Loucy (cell line): Measurements from ENCODE around the gene C14orf119.
A peak's percentile ranks its signal among the peaks of the same experiment; 100 is the strongest.

Source experiments
- H2AFZ ChIP-seq: fragments of 200-600 bp; sonication (generic); 2 replicates; pipeline ENCODE4 v1.6.0; 2016; ENCODE audit warnings: antibody characterized with exemption, mild to moderate bottlenecking, low read length, moderate library complexity
- H3F3A ChIP-seq: fragments of 200-600 bp; 2 replicates; pipeline ENCODE4 v1.6.0; 2016; ENCODE audit warnings: antibody characterized with exemption, low read depth, mild to moderate bottlenecking
- H3K27me3 ChIP-seq: fragments of 200-600 bp; sonication (generic); 2 replicates; pipeline ENCODE4 v1.6.1; 2014; ENCODE audit warnings: low read length, mild to moderate bottlenecking; ENCODE audit not compliant: insufficient read depth, poor library complexity, severe bottlenecking
- H3K36me3 ChIP-seq: fragments of 200-600 bp; sonication (generic); 2 replicates; pipeline ENCODE4 v1.6.1; 2016; ENCODE audit warnings: low read length; ENCODE audit not compliant: insufficient read depth
- H3K4me1 ChIP-seq: fragments of 200-600 bp; sonication (generic); 2 replicates; pipeline ENCODE4 v1.5.1; 2014; ENCODE audit warnings: low read length, mild to moderate bottlenecking; ENCODE audit not compliant: insufficient read depth, poor library complexity, severe bottlenecking
- H3K4me2 ChIP-seq: fragments of 200-600 bp; sonication (generic); 2 replicates; pipeline ENCODE4 v1.6.0; 2014; ENCODE audit warnings: antibody characterized with exemption, low read length, low read depth, mild to moderate bottlenecking; ENCODE audit not compliant: poor library complexity, severe bottlenecking
- H3K4me3 ChIP-seq: fragments of 200-600 bp; sonication (generic); 2 replicates; pipeline ENCODE4 v1.5.1; 2014; ENCODE audit warnings: low read length, mild to moderate bottlenecking, mixed read lengths; ENCODE audit not compliant: poor library complexity, severe bottlenecking
- H3K79me2 ChIP-seq: fragments of 200-600 bp; sonication (generic); 2 replicates; pipeline ENCODE4 v1.6.1; 2014; ENCODE audit warnings: low read length; ENCODE audit not compliant: insufficient read depth
- H3K9ac ChIP-seq: fragments of 200-600 bp; sonication (generic); 2 replicates; pipeline ENCODE4 v1.6.0; 2014; ENCODE audit warnings: mild to moderate bottlenecking, low read depth, low read length, moderate library complexity; ENCODE audit not compliant: poor library complexity, severe bottlenecking
- H3K9me2 ChIP-seq: fragments of 200-600 bp; sonication (generic); replicated peaks from 2 replicates; pipeline ENCODE4 v1.6.1; 2016; ENCODE audit warnings: low read depth, low read length, mixed read lengths
- H3K9me3 ChIP-seq: fragments of 200-600 bp; sonication (generic); 2 replicates; pipeline ENCODE4 v1.6.1; 2014; ENCODE audit warnings: mild to moderate bottlenecking, antibody characterized with exemption, low read length, low read depth; ENCODE audit not compliant: insufficient read depth
- H4K20me1 ChIP-seq: fragments of 200-600 bp; sonication (generic); 2 replicates; pipeline ENCODE4 v1.6.0; 2014; ENCODE audit warnings: antibody characterized with exemption, low read length, mild to moderate bottlenecking; ENCODE audit not compliant: insufficient read depth, poor library complexity, severe bottlenecking
- CTCF ChIP-seq: fragments of 200-600 bp; sonication (generic); conservative IDR thresholded peaks from 2 replicates; pipeline ENCODE4 v1.5.1; 2014; ENCODE audit warnings: mild to moderate bottlenecking, antibody characterized with exemption, low read length
- EZH2phosphoT487 ChIP-seq: fragments of 200-600 bp; IDR thresholded peaks from 2 replicates; pipeline ENCODE4 v1.6.1; 2018; ENCODE audit warnings: antibody characterized with exemption, mild to moderate bottlenecking, moderate library complexity, borderline replicate concordance

Gene C14orf119

GRCh38 chr14:23119363-23120327, 24.3 kb downstream of the C14orf119 start:
- Histone ChIP-seq H3K9ac (peak overlapping the region; percentile 71), H3K27me3 (no peaks in the 10 kb centered on the region), H3K36me3 (no peaks in the 10 kb centered on the region), H3K9me2 (no peaks in the 10 kb centered on the region), H3K79me2 (no peaks in the 10 kb centered on the region), H2AFZ (peak overlapping the region; percentile 90), H4K20me1 (no peaks in the 10 kb centered on the region), H3K4me2 (peak overlapping the region; percentile 87), H3K9me3 (no peaks in the 10 kb centered on the region), H3F3A (0 out of 2 replicates have a peak, but pooled peaks cover 3% of the 10 kb centered on the region), H3K4me1 (peaks cover 24% of the 10 kb centered on the region), H3K4me3 (peak overlapping the region; percentile 60)
- TF ChIP-seq CTCF: no peak
- TF ChIP-seq EZH2phosphoT487: no peak

- TF ChIP-seq CTCF (peak; percentile 100), EZH2phosphoT487 (no peak)
- Histone ChIP-seq H2AFZ (peak overlapping the region; percentile 90), H3K4me1 (peaks cover 24% of the 10 kb centered on the region), H3K4me2 (peak overlapping the region; percentile 87), H3K9me2 (no peaks in the 10 kb centered on the region), H3K4me3 (peak overlapping the region; percentile 60), H3K27me3 (no peaks in the 10 kb centered on the region), H3K79me2 (no peaks in the 10 kb centered on the region), H3K9ac (peak overlapping the region; percentile 71), H3F3A (0 out of 2 replicates have a peak, but pooled peaks cover 3% of the 10 kb centered on the region), H4K20me1 (no peaks in the 10 kb centered on the region), H3K9me3 (no peaks in the 10 kb centered on the region), H3K36me3 (no peaks in the 10 kb centered on the region)
These were observed 25.4 kb downstream of the C14orf119 start for GRCh38 chr14:23120541-23121251.

GRCh38 chr14:23121361-23121771, 26.1 kb downstream of the C14orf119 start:
- 0 out of 2 replicates have a peak, but pooled peaks cover 3% of the 10 kb centered on the region for H3F3A ChIP-seq
- no peaks in the 10 kb centered on the region for H4K20me1 ChIP-seq
- peak overlapping the region; percentile 87 for H3K4me2 ChIP-seq
- H3K9me2 ChIP-seq: no peaks in the 10 kb centered on the region
- H3K4me1 ChIP-seq: peaks cover 24% of the 10 kb centered on the region
- H3K9me3 ChIP-seq: no peaks in the 10 kb centered on the region
- no peaks in the 10 kb centered on the region for H3K36me3 ChIP-seq
- no peaks in the 10 kb centered on the region for H3K27me3 ChIP-seq
- peak overlapping the region; percentile 83 for H2AFZ ChIP-seq
- H3K9ac ChIP-seq: no peak overlapping the region
- no peaks in the 10 kb centered on the region for H3K79me2 ChIP-seq
- no peak overlapping the region for H3K4me3 ChIP-seq
- TF ChIP-seq CTCF (no peak), EZH2phosphoT487 (no peak)
